HG03432 (cell line): Measurements from ENCODE around the gene CALCOCO1.
"Not testable (repeated sequence)": the region's sequence is repeated elsewhere in the genome, so short reads cannot be mapped to it uniquely, and the experiment has no call there.

Experiments used
- ATAC-seq: cut with Tn5 transposase; IDR thresholded peaks from one replicate; pipeline ENCODE4 v1.9.1; 2021; ENCODE audit warnings: mild to moderate bottlenecking, moderate library complexity; ENCODE audit not compliant: unreplicated experiment

Gene CALCOCO1

DNA sequence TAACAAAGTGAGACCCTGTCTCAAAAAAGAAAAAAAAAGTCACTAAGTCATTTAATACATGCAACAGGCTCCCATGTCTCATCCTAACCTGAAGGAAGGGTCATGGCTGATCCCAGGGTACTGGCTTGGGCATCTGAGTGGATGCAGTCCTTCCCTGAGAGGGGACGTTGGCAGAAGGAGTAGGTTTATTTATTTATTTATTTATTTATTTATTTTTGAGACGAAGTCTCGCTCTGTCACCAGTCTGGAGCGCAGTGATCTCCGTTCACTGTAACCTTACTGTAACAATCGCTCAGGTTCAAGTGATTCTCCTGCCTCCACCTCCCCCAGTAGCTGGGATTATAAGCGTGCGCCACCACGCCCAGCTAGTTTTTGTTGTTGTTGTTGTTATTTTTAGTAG lies 7.2 kb upstream of the CALCOCO1 start:
- ATAC-seq = no peak

DNA sequence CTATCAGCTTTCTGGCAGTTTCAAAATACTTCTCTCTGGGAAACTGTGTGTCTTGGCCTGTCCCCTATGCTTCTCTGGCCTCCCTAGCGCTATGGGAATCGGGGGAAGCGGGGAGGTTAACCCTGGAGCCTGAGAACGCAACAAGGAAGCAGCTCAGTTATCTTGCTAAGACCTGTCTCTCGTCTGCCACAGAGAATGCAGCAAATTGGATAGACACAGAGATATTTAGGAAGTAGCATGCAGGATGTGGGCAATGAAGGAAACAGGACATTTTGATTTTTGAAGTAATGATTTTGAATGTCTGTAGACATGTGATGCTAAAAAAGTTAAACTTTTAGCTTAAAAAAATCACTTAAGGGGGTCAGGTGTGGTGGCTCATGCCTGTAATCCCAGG lies 6.6 kb upstream of the CALCOCO1 start:
- no peak for ATAC-seq

DNA sequence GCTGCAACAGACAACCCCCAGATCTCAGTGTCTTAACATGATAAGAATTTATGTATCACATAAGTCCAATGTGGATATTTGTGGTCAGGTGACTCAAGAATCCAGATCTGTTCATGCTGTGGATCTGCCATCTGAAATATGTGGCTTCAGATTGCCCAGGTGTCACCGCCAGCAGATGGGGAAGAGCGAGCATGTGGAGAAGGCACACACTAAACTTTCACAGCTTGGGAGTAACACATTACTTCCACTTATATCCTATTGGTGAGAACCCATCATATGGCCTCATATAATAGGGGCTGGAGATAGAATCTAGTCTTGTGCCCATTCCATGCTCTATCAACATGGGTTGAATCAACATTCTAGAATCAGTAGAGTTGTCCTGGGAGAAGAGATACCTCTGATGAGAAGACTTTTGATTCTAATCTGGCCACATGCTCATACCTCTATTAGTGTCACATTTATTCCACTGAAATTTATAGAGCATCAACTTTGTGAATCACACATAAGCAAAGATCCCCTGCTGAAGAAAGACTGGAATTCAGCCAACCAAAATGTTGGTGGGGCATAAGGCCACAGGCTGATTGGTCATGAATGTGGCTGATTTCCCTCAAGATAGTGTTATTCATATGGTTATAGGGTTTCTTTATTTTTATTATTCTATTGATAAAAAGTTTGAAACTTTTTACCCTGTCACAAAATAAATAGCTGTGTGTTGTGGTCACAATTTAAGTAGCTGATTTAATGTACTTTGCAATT lies 6.0 kb upstream of the CALCOCO1 start:
- ATAC-seq = no peak

DNA sequence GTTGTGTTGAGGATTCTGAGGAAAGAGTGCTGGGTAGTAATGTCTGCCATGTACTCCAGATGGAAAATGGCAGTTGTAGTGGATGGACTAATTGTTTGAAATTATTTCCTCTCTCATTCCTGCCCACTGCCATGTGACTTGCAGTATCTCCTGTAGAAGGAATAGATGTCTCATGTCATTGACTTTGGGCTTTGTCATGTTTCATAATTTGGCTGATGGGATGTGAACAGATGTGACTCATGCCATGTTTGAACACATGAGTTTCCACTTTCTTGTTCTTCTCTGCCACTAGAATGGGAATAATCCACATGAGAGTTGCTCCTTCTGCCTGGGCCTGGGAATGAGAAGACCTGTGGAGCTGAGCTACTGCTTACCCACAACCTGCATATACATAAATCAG lies 2.4 kb upstream of the CALCOCO1 start:
- ATAC-seq = no peak

DNA sequence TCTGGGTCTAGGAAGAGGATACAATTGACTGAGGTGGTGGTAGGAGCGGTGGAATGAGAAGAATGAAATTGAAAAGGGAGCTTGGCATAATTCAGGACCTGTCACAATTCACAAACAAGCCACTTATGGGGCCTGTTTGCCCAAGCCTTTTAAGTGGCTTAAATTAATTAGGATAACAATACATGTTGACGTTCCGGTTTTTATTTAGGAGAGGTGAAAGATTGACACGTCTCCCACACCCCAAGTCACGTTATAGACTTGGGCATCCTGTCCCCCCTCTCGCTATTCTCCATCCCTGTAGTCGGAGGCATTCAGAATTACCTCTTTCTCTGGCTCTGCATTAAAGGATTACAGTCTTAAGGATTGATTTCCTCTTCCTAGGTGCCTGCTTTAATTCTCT lies 954 bp upstream of the CALCOCO1 start:
- ATAC-seq = no peak

DNA sequence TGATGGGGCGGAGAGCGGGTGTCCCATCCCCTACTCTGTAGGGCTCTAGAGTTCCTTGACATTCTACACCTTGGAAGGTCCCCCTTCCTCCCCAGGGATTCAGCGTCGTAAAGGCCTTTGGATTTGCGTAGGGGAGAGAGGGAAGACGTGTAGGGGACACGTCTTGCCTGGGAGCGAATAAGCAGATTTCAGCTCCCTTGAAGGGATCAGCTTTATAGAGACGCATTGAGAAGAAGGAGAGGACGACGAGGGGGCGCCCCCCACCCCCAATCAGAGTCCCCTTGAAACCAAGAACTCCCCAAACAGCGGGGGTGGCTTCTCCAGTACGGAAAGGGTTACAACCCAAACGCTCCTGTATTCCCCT lies 324 bp downstream of the CALCOCO1 start:
- no peak for ATAC-seq

DNA sequence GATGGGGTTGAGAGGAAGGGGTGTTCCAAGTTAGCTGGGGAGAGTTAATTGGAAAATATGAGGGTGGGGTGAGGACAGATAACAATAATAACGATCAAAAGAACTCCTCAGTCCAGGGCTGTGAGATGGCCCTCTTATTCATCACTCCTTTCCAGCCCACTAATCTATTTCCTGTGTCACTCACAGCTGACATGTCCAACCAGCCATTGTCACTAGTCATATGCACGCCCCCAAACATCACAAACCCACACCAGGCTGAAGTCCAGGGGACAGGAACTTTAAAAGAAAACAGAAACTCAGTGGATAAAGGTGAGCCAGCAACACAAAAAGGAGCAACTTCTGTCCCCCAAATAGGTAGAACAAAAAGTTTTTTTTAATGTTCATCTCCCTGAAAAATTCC lies 911 bp downstream of the CALCOCO1 start:
- ATAC-seq = no peak

DNA sequence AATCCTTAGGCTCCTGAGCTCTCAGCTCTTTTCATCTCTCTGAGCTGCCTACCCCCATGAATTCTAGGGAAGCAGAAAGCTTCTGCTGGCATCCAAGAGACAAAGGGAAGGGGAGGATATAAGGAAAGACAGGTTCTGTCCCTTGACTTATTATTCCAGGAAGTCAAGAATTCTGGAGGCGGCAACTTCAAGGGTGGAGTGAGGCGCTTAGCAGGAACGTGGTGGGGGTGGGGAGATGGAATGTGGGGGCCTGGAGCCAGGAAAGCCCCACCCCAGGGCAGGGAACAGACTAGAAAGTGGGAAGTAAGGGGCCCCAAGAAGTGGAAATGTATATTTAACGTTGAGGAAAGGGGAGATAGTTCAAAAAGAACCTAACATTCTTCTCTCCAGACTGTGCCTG lies 1.4 kb downstream of the CALCOCO1 start:
- no peak for ATAC-seq

DNA sequence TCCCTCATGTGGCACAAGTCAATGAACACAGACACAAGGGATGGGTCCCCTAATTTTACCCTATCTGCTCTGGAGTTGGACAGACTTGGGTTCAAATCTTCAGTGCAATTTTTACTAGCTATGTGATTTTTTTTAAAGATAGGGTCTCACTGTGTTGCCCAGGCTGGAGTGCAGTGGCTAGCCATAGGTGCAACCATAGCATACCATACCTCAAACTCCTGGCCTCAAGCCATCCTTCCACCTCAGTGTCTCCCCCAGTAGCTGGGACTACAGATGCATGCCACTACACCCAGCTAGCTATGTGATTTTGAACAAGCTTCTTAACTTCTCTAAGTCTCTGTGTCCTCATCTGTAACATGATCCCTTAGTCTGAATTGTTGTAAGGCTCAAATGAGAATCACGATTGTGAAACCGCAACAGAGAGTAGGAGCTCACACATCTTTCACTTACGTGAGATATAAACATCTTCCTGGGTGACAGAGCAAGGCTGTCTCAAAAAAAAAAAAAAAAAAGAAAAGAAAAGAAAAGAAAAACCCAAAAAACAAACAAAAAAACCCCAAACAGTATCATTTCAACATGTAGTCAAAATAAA lies 4.7 kb downstream of the CALCOCO1 start:
- ATAC-seq = no peak

DNA sequence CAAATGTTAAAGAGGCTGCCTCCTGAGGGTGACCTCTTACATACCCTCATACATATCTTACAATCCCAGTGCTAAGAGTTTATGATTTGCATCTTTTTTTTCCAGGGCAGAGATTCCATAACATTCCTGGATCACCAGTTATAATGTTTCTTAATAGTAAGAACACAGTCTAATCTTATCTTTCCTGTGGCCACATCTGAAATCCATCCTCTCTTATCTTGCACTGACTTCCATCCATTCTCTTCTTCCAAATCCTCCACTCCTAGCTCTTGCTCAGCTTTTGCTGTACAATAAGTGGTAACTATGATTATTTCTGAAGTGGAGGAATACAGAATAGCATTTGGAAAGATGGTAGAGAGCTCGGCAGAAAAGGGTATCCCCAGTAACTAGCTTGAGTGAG lies 6.3 kb downstream of the CALCOCO1 start:
- no peak for ATAC-seq

DNA sequence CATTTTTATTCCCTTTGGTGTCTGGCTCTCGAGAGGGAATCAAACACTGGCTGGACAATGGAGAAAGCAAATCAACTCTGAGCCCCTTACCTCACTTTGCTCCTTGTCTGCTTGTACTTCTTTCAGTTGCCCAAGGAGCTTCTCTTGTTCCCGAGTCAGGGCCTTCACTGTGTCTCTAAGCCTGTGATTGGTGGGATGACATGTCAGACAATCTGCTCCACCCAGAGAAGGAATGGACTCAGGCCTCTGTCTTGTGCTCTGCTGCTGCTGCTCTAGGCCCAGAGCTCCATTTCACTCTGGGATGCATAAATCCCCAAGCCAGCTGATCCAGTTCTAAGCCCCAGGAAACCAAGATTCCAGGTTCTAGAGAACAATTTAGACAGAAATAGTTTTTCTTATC lies 7.6 kb downstream of the CALCOCO1 start:
- no peak for ATAC-seq

DNA sequence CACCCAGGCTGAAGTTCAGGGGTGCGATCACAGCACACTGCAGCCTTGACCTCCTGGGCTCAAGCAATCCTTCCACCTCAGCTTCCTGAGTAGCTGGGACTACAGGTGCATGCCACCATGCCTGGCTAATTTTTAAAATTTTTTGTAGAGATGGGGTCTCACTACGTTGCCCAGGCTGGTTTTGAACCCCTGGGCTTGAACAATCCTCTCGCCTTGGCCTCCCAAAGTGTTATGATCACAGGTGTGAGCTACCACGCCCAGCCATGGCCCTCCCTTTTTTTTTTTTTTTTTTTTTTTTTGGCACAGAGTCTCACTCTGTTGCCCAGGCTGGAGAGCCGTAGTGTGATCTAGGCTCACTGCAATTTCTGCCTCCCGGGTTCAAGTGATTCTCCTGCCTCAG lies 8.7 kb downstream of the CALCOCO1 start:
- ATAC-seq = not testable (repeated sequence)

DNA sequence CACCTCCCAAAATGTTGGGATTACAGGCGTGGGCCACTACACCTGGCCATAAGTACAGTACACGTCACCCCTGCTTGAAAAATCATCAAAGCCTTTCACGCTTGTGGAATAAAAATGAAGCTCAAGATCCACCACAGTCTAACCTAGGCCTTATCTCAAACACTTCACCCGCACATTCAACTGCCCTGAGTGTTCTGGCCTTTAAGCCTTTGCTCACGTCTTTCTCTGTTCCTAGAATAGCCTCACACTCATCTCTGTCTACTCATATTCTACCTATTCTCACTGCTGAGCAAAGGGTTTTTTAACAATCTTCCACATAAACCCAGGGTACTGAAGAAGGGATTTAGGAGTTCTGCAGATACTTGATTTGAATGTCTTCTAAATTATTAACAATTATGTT lies 9.9 kb downstream of the CALCOCO1 start:
- ATAC-seq = no peak

DNA sequence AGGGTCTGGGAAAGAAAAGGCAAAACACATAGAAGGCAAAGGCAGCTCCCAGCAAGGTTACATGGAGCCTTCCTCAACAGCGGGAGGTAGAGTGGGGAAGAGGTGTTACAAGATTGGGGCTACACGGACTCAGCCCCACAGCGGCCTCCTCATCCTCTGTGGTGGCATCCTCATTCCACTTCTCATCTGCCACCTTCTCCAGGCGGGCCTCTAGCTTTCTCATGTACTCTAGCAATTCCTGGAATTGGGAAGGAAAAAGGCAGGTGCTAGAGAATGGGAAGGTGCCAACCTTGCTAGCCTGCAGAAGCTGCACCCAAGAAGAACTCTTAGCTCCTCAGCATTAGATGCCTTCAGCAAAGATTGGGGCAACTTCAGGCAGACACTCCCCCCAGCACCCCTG lies 13.2 kb downstream of the CALCOCO1 start:
- ATAC-seq = no peak

DNA sequence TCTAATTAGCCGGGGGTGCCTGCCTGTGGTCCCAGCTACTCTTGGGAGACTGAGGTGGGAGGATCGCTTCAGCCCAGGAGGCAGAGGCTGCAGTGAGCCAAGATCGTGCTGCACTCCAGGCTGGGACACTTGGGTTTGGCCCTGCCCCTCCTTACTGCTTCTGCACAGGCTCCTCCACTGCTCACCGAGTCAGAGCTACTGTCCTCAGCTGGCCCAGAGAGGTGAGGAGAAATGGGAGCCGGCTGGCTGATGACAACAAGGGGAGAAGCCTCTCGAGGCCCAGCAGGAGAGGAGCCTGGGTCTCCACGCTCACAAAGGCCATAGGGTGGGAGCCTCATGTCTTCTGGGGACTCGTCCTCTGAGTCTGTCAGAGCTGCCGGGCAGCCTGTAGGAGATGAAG lies 13.7 kb downstream of the CALCOCO1 start:
- ATAC-seq = no peak

DNA sequence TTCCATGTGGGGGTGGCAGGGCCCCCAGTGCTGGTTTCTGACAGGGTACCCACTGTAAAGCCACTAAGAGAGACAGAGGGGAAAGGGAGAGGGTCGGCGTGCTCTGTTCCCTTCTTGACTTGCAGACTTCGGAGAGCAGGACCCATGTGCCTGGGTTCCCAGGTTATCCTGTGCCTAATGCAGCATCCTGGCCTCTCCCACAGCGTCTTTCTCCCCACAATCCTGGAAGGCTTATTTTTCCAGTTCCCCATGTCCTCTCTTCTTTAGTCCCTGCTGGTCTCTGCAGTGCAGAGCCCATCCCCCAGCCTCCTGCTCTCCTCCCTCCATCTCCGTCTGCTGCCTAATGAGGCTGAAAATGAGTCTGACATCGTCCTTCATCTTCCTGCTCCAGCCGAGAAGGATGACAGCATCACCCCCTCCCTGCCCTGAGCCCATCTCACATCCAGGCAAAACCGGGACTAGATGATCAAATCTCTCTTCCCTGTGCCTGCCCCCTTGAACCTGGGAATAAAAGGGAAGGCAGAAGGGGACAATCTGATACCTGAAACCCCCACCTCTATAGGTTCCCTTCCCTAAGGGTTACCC lies 15.1 kb downstream of the CALCOCO1 start:
- ATAC-seq = no peak

DNA sequence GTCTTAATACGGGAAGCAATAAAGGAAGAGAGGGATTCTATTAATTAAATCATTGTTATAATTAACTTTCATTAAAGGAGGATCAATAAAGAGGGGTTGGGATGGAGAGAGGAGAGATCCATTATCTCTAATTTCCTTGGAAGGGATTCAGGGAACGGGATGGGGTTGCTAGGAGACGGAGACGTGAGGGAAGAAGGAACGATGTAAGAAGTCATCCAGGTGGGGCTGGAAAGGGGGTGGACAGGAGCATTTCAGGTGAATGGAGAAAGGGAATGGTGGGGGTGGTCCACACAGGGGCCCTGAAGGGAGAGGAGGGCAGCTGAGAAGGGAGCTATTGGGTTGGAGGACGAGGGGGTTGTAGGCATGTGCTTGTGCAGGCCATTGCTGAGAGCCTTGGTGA lies 17.2 kb downstream of the CALCOCO1 start:
- ATAC-seq = no peak

DNA sequence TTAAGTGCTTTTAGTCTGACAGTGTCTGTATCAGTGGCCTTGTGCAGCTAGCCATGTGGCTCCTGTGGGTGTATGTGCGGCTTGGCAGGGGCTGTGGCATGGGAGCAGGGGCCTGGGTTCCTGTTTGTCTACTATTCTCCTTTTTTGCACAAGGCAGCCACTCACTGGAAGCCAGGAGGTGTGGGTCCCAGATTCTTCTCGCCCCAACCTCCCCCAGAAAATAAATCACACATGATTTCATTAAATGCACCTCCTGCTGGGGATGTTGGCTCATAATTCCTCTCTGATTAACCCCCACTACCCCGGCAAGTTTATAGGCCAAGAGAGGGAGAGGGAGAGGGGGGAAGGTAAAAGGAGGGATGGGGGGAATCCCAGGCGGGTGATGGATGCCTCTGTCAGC lies 17.6 kb downstream of the CALCOCO1 start:
- no peak for ATAC-seq

DNA sequence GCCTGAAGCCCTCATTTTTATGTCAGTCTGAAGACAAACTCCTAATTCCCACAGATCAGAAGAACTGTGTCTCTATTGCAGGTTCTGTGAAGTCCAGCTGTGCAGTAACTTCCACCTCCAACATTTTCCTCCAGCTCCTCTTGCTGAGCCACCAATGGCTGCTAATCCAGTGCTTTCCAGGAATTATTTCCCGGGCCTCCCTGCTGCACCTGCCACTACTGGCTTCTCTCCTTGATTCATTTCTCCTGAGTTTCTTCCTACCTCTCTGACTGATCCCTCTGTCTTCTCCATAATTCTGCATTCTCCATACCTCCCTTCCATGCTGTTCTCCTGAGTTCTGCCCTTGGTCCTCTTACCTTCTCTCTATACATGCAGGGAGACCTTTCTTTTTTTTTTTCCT lies 21.2 kb downstream of the CALCOCO1 start:
- ATAC-seq = no peak

DNA sequence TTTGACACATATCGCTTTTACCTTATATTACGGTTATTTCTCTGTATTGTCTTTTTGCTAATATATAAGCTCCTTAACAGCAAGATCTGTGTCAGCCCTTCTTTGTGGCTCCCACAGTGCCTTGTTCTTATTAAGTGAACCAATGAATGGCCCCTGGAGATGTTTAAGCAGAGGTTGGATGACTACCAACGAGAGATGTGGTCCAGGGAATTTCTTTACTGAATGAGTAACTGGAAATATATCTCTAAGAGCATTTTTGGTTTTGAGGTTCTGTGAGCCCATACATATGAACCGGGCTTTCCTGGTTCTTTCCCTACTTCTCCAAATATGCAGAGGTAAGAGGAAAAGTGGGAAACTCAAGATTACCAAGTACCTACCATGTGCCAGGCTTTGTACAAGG lies 23.5 kb downstream of the CALCOCO1 start:
- no peak for ATAC-seq

DNA sequence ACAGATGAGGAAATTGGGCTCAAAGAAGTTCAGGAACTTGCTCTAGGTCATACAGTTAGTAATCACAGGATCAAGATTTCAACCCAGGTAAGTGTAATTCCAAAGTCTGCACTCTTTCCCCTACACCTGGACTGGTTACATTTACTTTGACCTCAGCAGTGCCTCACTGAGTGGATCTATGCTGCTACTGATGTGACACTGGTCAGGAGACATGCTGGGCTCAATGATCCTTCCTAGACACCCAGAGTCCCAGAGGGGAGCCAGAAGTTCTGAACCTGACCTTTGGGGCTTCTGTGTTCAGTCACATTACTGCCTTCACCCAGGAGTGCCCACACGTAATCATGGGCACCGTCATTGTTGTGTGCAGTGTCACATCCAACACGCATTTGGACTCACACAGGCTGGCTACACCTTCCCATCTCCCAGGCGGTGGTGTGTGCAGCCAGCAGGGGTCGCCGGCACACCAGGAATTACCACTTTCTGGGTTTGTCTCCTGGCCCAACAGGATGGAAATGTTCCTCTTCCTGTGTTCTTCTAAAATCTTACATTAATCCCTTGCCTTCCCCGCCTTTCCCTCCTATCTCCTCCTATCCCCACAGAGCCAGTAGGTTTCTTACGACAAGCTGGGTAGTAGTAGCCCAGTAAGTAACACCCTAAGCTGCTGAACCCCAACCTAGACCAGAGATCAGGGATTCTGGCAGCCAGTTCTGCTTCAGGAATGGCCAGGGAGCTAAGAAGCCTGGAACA lies 25.6 kb downstream of the CALCOCO1 start:
- ATAC-seq = no peak

DNA sequence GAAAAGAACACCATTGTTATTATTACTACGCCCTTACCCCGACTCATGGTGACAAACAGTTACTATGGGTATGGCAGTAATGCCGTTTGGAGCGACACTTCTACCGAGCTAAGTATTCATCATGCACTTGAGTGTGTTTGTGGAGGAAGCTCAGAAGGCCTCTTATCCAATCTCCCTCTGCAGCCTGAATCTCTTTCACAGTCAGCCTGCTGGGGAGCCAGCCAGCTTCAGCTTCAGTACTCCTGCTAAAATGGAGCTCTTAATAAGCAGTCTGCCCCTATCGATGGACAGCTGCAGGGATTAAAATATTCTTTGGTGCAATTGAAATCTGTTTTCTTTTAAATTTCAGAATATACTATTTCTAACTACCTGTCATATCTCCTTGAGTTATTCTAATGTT lies 26.7 kb downstream of the CALCOCO1 start:
- no peak for ATAC-seq
